Skeletal muscle satellite cell (primary cell): ENCODE measurements around the gene TNFRSF14.
A peak's percentile ranks its signal among the peaks of the same experiment; 100 is the strongest.

Experiments used
- H3K27me3 ChIP-seq: 2 replicates; pipeline ENCODE4 v1.7.0; 2013; ENCODE audit warnings: low read length; ENCODE audit not compliant: control insufficient read depth, insufficient read depth
- H3K36me3 ChIP-seq: 2 replicates; pipeline ENCODE4 v1.7.0; 2013; ENCODE audit warnings: mild to moderate bottlenecking, control low read depth, low read length; ENCODE audit not compliant: insufficient read depth
- H3K4me1 ChIP-seq: 2 replicates; pipeline ENCODE4 v1.7.0; 2013; ENCODE audit warnings: low read length; ENCODE audit not compliant: control insufficient read depth, insufficient read depth
- H3K4me2 ChIP-seq: 2 replicates; pipeline ENCODE4 v1.7.0; 2013; ENCODE audit warnings: mild to moderate bottlenecking, low read length
- H3K4me3 ChIP-seq: 2 replicates; pipeline ENCODE4 v1.7.0; 2013; ENCODE audit warnings: low read length
- H3K9ac ChIP-seq: 2 replicates; pipeline ENCODE4 v1.7.0; 2013; ENCODE audit warnings: mild to moderate bottlenecking, low read depth, low read length, moderate library complexity
- H3K9me3 ChIP-seq: replicated peaks from 2 replicates; pipeline ENCODE4 v1.7.0; 2013; ENCODE audit warnings: mild to moderate bottlenecking, control low read depth, low read length

Gene TNFRSF14

GRCh38 chr1:2541619-2542245 lies 14.4 kb upstream of the TNFRSF14 start:
- Histone ChIP-seq H3K36me3 (no peaks in the 10 kb centered on the region), H3K4me3 (no peak overlapping the region), H3K4me2 (no peak overlapping the region), H3K9me3 (no peaks in the 10 kb centered on the region), H3K9ac (no peak overlapping the region), H3K27me3 (no peaks in the 10 kb centered on the region), H3K4me1 (peaks cover 28% of the 10 kb centered on the region)

- Histone ChIP-seq H3K9me3 (no peaks in the 10 kb centered on the region), H3K36me3 (no peaks in the 10 kb centered on the region), H3K9ac (no peak overlapping the region), H3K4me1 (peaks cover 34% of the 10 kb centered on the region), H3K27me3 (no peaks in the 10 kb centered on the region), H3K4me3 (no peak overlapping the region), H3K4me2 (no peak overlapping the region)
Measured at GRCh38 chr1:2542246-2542915, 13.8 kb upstream of the TNFRSF14 start.

DNA sequence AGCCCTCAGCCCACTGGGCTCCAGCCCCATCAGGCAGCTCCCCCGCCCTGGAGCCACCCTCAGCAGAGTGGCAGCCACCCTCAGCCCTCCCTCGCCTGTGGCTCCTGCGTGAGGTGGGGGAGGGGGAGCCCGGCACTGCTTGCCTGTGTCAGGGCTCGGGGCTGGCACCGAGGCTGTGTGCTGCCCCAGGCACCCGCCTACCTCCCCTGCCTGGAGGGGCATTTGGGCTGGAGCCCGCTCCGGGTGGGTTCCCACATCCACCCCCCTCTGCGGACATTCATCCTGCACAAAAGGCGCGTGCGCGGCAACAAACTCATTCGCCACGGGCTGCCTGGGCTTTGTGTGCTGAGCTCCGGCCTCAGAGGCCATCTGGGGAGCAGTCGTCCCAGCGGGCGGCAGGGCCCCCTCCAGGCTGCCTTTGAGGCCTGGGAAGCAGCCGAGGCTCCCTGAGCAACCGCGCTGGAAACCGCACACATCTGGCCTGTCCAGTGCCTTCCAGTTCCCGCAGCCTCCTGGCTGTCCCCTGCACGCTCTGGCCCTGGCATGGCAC lies 12.6 kb upstream of the TNFRSF14 start:
- H3K9ac ChIP-seq, result no peak overlapping the region
- peak overlapping the region; percentile 60 for H3K4me2 ChIP-seq
- H3K27me3 ChIP-seq, result no peaks in the 10 kb centered on the region
- peaks cover 46% of the 10 kb centered on the region for H3K4me1 ChIP-seq
- no peaks in the 10 kb centered on the region for H3K36me3 ChIP-seq
- H3K4me3 ChIP-seq, result no peak overlapping the region
- no peaks in the 10 kb centered on the region for H3K9me3 ChIP-seq

GRCh38 chr1:2544093-2544874 lies 11.9 kb upstream of the TNFRSF14 start:
- Histone ChIP-seq H3K4me3 (no peak overlapping the region), H3K27me3 (no peaks in the 10 kb centered on the region), H3K9me3 (no peaks in the 10 kb centered on the region), H3K9ac (no peak overlapping the region), H3K36me3 (no peaks in the 10 kb centered on the region), H3K4me2 (peak overlapping the region; percentile 60), H3K4me1 (peaks cover 52% of the 10 kb centered on the region)

DNA sequence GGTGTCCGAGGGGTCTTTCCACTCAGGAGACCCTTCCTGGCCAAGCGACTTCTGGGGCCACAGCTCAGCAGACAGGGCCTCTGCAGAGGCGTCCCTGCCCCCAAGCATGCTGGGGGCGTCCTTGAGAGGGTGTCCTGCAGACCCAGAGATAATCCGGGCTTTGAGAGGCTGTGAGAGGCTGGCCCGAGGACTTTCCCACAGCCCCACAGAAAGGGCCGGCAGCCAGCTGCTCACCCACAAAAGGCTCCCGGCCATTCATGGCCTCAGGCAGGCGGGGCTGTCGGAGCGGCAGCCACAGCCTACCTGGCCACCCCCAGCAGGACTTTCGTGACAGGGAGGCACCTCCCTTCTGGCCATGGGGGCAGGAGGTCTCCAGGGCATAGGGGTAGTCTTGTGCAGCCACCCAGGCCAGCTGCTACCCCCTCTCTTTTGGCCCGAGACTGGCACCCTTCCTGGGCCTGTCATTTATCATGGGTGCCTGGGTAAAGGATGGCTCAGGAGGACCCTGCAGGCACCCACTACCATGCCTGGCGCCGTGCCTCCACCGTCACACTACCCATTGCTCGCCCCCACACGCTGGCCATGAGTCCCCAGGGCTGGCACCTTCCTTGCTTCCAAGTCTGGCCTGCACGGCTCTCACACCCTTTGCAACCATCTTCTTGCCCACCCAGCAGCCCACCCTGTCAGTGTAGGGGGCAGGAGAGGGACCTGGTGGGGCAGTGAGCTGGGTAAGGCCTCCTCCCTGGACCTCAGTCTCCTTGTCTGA lies 11.1 kb upstream of the TNFRSF14 start:
- Histone ChIP-seq H3K4me2 (no peak overlapping the region), H3K4me1 (peaks cover 52% of the 10 kb centered on the region), H3K36me3 (no peaks in the 10 kb centered on the region), H3K9ac (no peak overlapping the region), H3K4me3 (no peak overlapping the region), H3K27me3 (no peaks in the 10 kb centered on the region), H3K9me3 (no peaks in the 10 kb centered on the region)

DNA sequence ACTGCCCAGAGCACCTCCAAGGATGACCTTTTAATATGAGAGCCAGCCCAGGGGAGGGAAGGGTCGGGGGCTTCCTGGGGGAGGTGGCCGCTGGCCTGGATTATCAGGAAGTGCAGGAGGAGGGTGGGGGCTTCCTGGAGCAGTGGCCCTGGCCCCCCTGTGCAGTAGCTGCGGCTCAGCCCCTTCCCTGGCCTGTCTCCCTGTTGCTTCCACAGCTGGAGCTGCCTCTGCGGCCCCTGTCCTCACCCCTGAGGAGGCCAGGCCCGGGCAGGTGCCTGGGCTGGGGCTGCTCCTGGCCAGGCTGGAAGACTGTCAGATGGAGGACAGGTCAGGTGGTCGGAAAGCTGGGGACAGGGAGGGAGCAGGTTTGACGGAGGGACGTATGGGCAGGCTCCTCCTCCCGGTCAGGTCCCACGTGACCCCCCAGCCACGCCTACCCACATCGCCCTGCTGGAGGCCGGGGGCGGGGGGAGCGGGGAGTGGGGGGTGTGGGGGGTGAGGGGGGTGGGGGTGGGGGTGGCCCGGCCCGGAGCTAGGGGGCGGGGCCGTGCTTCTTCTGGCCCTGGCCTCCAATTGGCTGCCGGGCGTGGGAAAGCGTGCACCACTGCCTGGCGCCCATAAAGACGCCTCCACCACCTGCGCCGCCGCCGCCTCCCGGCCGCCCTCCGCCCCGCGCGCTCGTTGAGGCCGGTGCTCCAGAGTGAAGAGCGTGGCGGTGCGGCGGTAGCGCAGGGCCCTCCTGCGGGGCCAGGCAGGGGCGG lies 10.2 kb upstream of the TNFRSF14 start:
- peak overlapping the region; percentile 81 for H3K4me3 ChIP-seq
- H3K36me3 ChIP-seq, result no peaks in the 10 kb centered on the region
- H3K9ac ChIP-seq, result peak overlapping the region; percentile 76
- H3K27me3 ChIP-seq, result no peaks in the 10 kb centered on the region
- no peaks in the 10 kb centered on the region for H3K9me3 ChIP-seq
- H3K4me1 ChIP-seq, result peaks cover 52% of the 10 kb centered on the region
- H3K4me2 ChIP-seq, result peak overlapping the region; percentile 95

DNA sequence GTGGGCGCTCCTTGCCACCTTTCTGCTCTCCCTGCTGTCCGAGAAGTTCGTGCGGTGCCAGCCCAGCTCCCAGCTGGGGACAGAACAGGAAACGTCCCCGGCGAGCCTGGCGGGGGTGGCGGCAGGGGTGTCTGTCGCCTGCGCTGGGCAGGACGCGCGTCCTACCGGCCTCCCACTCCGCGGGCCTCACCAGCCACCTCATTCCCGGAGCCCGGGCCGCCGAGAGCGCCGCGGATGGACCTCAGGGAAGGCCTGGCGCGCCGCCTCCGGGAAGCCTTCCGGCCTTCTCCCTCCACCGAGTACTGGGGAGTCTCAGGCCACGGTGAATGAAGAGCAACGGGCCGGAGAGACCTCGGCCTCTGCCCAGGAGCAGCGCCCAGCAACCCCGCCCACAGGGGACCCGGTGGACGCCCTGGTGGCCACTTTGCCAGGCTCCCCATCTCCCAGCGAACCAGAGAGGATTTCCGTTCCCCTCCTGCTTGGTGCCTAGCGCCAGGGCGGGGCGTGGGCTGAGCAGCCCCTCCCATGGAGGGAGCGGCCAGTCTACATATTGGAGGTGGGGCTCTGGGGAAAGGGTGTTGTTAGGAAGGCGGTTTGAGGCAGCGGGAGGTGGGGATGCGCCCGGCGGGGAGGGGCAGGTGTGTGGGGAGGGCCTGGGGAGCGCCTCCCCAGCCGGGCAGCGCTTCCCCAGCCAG lies 9.5 kb upstream of the TNFRSF14 start:
- Histone ChIP-seq H3K4me1 (peaks cover 52% of the 10 kb centered on the region), H3K4me2 (peak overlapping the region; percentile 95), H3K4me3 (peak overlapping the region; percentile 81), H3K9me3 (no peaks in the 10 kb centered on the region), H3K27me3 (no peaks in the 10 kb centered on the region), H3K36me3 (no peaks in the 10 kb centered on the region), H3K9ac (peak overlapping the region; percentile 76)

- Histone ChIP-seq H3K9me3 (no peaks in the 10 kb centered on the region), H3K36me3 (no peaks in the 10 kb centered on the region), H3K4me1 (peaks cover 52% of the 10 kb centered on the region), H3K9ac (peak overlapping the region; percentile 76), H3K4me2 (peak overlapping the region; percentile 95), H3K4me3 (peak overlapping the region; percentile 81), H3K27me3 (no peaks in the 10 kb centered on the region)
Measured at GRCh38 chr1:2547210-2548067, 8.7 kb upstream of the TNFRSF14 start.

DNA sequence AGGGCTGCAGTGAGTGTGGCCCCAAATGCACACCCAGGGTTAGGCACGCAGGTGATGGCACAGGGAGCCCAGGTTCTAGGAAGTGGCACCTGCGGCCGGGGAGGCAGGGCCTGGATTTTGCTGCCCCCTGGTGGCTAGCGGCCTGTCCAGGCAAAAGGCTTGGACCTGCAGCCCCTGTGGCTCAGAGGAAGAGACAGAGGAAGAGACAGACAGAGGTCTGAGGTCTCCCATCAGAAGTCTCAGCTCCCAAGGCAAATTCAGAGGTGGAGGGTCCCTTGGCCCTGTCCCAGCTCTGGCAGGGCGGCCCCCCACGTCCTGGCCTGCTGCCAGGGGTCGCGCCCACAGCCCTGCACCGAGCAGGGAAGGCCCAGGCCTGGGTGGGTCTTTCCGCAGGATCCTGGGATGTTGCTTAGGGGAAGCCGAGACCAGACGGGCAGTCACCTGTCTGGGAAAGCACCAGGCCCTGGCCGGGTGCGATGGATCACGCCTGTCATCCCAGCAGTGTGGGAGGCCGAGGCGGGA lies 8.0 kb upstream of the TNFRSF14 start:
- H3K4me2 ChIP-seq, result peak overlapping the region; percentile 53
- H3K27me3 ChIP-seq, result no peaks in the 10 kb centered on the region
- H3K9me3 ChIP-seq, result no peaks in the 10 kb centered on the region
- peak overlapping the region; percentile 9 for H3K4me3 ChIP-seq
- H3K4me1 ChIP-seq, result peaks cover 52% of the 10 kb centered on the region
- peak overlapping the region; percentile 69 for H3K9ac ChIP-seq
- H3K36me3 ChIP-seq, result no peaks in the 10 kb centered on the region
